HepG2 (cell line): ENCODE measurements around the gene CACNA1G. TPM values are rescaled to one million over a fixed set of nuclear protein-coding genes. Genes with fewer than 3 reads are reported as not detected.

Source experiments
- EEA1 ChIP-seq: sonication (generic); formaldehyde crosslinking; IDR thresholded peaks from 2 replicates; pipeline ENCODE4 v1.5.1; 2020; ENCODE audit warnings: mild to moderate bottlenecking, missing genetic modification reagents, borderline replicate concordance
- ELF3 ChIP-seq: IDR thresholded peaks from 2 replicates; pipeline ENCODE4 v1.6.1; 2016; ENCODE audit warnings: missing genetic modification reagents, missing compliant biosample characterization
- FOXA1 ChIP-seq, 2 experiments: fragments of 450-650 bp in 1 of 2; sonication (generic) in 1 of 2; formaldehyde crosslinking in 1 of 2; IDR thresholded peaks; 2 replicates each; pipeline versions ENCODE4 v1.4.0 to v1.6.1; 2016 to 2020; ENCODE audit warnings: missing genetic modification reagents in 1 of 2
- GATAD2A ChIP-seq: IDR thresholded peaks from 2 replicates; pipeline ENCODE4 v1.6.1; 2016
- HES4 ChIP-seq: sonication (generic); formaldehyde crosslinking; IDR thresholded peaks from 2 replicates; pipeline ENCODE4 v1.9.0; 2021; ENCODE audit warnings: mild to moderate bottlenecking, missing genetic modification reagents, borderline replicate concordance
- HMG20A ChIP-seq: IDR thresholded peaks from 2 replicates; pipeline ENCODE4 v1.6.1; 2016; ENCODE audit warnings: borderline replicate concordance
- JUN ChIP-seq: sonication (generic); formaldehyde crosslinking; IDR thresholded peaks from 2 replicates; pipeline ENCODE4 v1.4.0; 2020; ENCODE audit warnings: mild to moderate bottlenecking, missing genetic modification reagents
- LCORL ChIP-seq, 2 experiments: fragments of 450-650 bp in 1 of 2; sonication (generic) in 1 of 2; formaldehyde crosslinking in 1 of 2; IDR thresholded peaks; 2 replicates each; pipeline versions ENCODE4 v1.5.0 to v1.6.1; 2017 to 2020; ENCODE audit warnings: antibody characterized with exemption in 1 of 2, missing genetic modification reagents in 1 of 2
- RAD51 ChIP-seq: fragments of 450-650 bp; IDR thresholded peaks from 2 replicates; pipeline ENCODE4 v1.6.1; 2016; ENCODE audit warnings: borderline replicate concordance
- RARG ChIP-seq: sonication (generic); formaldehyde crosslinking; IDR thresholded peaks from 2 replicates; pipeline ENCODE4 v1.4.0; 2020; ENCODE audit warnings: low read depth, mild to moderate bottlenecking, missing genetic modification reagents
- SNAI1 ChIP-seq: sonication (generic); formaldehyde crosslinking; IDR thresholded peaks from 2 replicates; pipeline ENCODE4 v1.5.0; 2020; ENCODE audit warnings: mild to moderate bottlenecking, missing genetic modification reagents, borderline replicate concordance
- SNRNP70 ChIP-seq: fragments of 200-400 bp; formaldehyde crosslinking; IDR thresholded peaks from 2 replicates; pipeline ENCODE4 v1.6.1; 2017; ENCODE audit warnings: mild to moderate bottlenecking, low read depth, low read length, moderate library complexity
- SP2 ChIP-seq: sonication (generic); formaldehyde crosslinking; IDR thresholded peaks from 2 replicates; pipeline ENCODE4 v1.5.1; 2020; ENCODE audit warnings: mild to moderate bottlenecking, missing genetic modification reagents
- ZBTB38 ChIP-seq: sonication (generic); formaldehyde crosslinking; IDR thresholded peaks from 2 replicates; pipeline ENCODE4 v1.5.1; 2020; ENCODE audit warnings: mild to moderate bottlenecking, missing genetic modification reagents
- ZFX ChIP-seq: sonication (generic); formaldehyde crosslinking; IDR thresholded peaks from 2 replicates; pipeline ENCODE4 v1.4.0; 2020; ENCODE audit warnings: mild to moderate bottlenecking, low read depth, missing genetic modification reagents, moderate library complexity
- ZNF501 ChIP-seq: sonication (generic); formaldehyde crosslinking; IDR thresholded peaks from 2 replicates; pipeline ENCODE4 v1.5.1; 2020; ENCODE audit warnings: mild to moderate bottlenecking, moderate library complexity, missing genetic modification reagents
- polyA plus RNA-seq, 8 experiments: library from polyadenylated mRNA; depleted of rRNA in 3 of 8; stranded (reverse) in 7 of 8; unstranded in 1 of 8; fragments of >200 nt; fragmentation: Illumina TruSeq in 4 of 8; extraction: Trizol in 4 of 8; gene quantifications; 2 replicates each; pipeline versions ENCODE4 v1.2.1 to v1.2.3, GENCODE V29; 2011 to 2016; ENCODE audit warnings: low read depth in 4 of 8, missing spikeins in 1 of 8, mixed read lengths in 1 of 8; ENCODE audit not compliant: insufficient read depth in 1 of 8
- total RNA-seq, 5 experiments: library from RNA; depleted of rRNA; stranded (reverse); fragments of >200 nt; fragmentation: Illumina TruSeq; extraction: Trizol; gene quantifications; 2 replicates each; pipeline ENCODE4 v1.2.3, GENCODE V29; 2016; ENCODE audit warnings: low read depth in 1 of 5
- TF ChIP-seq, protein P1 (sequence below): sonication (generic); formaldehyde crosslinking; conservative IDR thresholded peaks from 2 replicates; pipeline ENCODE4 v1.4.0; 2020; ENCODE audit warnings: missing genetic modification reagents
- TF ChIP-seq, protein P2 (sequence below): sonication (generic); formaldehyde crosslinking; IDR thresholded peaks from 2 replicates; pipeline ENCODE4 v1.4.0; 2020; ENCODE audit warnings: missing genetic modification reagents, borderline replicate concordance
- TF ChIP-seq, protein P3 (sequence below): sonication (generic); formaldehyde crosslinking; IDR thresholded peaks from 2 replicates; pipeline ENCODE4 v1.4.0; 2020; ENCODE audit warnings: missing genetic modification reagents, borderline replicate concordance
- TF ChIP-seq, protein P4 (sequence below): sonication (generic); formaldehyde crosslinking; IDR thresholded peaks from 2 replicates; pipeline ENCODE4 v1.5.1; 2020; ENCODE audit warnings: mild to moderate bottlenecking, missing genetic modification reagents, moderate library complexity

Gene CACNA1G
- total and polyA plus RNA-seq, 2 of the 13 experiments (the other 11 are each of a cell fraction or from before 2014, with no cell fraction given), result 0.02 TPM; not detected in 1

DNA sequence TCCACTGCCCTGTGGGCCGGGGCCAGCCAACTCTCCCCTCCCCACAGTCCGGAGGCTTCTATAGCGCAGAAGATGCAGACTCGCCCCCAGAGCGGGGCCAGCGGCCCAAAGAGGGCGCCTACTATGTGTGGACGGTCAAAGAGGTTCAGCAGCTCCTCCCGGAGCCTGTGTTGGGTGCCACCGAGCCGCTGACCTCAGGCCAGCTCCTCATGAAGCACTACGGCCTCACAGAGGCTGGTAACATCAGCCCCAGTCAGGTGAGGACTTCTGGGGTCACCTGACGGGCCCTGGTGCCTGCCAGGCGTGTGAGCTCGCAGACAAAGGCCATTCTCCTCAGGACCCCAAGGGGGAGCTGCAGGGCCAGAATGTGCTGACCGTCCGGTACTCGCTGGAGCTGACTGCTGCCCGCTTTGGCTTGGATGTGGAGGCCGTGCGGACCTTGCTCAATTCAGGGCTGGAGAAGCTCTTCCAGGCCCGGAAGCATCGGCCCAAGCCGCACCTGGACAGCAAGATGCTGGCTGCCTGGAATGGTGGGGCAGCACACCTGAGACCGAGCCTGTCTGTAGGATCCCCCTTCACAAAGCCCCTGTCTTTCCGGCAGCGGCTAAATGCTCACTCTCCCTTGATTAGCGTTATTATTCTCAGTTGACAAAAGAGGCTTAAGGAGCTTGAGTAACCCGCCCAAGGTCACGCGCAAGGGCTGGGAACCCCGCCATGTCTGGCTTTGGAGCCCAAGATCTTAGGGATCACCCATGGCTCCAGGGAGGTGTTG, 9.7 kb upstream of the CACNA1G start (continued):
- TF ChIP-seq, protein P1, sequence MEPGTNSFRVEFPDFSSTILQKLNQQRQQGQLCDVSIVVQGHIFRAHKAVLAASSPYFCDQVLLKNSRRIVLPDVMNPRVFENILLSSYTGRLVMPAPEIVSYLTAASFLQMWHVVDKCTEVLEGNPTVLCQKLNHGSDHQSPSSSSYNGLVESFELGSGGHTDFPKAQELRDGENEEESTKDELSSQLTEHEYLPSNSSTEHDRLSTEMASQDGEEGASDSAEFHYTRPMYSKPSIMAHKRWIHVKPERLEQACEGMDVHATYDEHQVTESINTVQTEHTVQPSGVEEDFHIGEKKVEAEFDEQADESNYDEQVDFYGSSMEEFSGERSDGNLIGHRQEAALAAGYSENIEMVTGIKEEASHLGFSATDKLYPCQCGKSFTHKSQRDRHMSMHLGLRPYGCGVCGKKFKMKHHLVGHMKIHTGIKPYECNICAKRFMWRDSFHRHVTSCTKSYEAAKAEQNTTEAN (CRISPR knock-in tag), result no peak
- TF ChIP-seq HMG20A (CRISPR knock-in tag) (no peak), GATAD2A (CRISPR knock-in tag) (peak; percentile 40; the same call in 1 of the 2 replicates), EEA1 (CRISPR knock-in tag) (peak; percentile 64; the same call in 1 of the 2 replicates), HES4 (CRISPR knock-in tag) (peak; percentile 65; the same call in 1 of the 2 replicates), ZBTB38 (CRISPR knock-in tag) (peak; percentile 100), ELF3 (peak; percentile 53; the same call in 1 of the 2 replicates), JUN (CRISPR knock-in tag) (no peak), ZFX (CRISPR knock-in tag) (peak; percentile 55; the same call in 1 of the 2 replicates), SNAI1 (no peak), ZNF501 (CRISPR knock-in tag) (peak; percentile 62; the same call in 1 of the 2 replicates), RAD51 (peak; percentile 65), LCORL (IDR thresholded peaks at IDR 0.05) (no peak), LCORL (CRISPR knock-in tag; IDR thresholded peaks at IDR 0.05) (peak; percentile 57; the same call in 1 of the 2 replicates), FOXA1 (IDR thresholded peaks at IDR 0.05) (no peak), FOXA1 (CRISPR knock-in tag; IDR thresholded peaks at IDR 0.05) (0 out of 2 replicates have a peak, but pooled peaks have one; percentile 8), RARG (CRISPR knock-in tag) (no peak), SNRNP70 (no peak), SP2 (no peak)
- TF ChIP-seq, protein P2, sequence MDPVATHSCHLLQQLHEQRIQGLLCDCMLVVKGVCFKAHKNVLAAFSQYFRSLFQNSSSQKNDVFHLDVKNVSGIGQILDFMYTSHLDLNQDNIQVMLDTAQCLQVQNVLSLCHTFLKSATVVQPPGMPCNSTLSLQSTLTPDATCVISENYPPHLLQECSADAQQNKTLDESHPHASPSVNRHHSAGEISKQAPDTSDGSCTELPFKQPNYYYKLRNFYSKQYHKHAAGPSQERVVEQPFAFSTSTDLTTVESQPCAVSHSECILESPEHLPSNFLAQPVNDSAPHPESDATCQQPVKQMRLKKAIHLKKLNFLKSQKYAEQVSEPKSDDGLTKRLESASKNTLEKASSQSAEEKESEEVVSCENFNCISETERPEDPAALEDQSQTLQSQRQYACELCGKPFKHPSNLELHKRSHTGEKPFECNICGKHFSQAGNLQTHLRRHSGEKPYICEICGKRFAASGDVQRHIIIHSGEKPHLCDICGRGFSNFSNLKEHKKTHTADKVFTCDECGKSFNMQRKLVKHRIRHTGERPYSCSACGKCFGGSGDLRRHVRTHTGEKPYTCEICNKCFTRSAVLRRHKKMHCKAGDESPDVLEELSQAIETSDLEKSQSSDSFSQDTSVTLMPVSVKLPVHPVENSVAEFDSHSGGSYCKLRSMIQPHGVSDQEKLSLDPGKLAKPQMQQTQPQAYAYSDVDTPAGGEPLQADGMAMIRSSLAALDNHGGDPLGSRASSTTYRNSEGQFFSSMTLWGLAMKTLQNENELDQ (CRISPR knock-in tag), result no peak; the same call in 1 of the 2 replicates
- TF ChIP-seq, protein P3, sequence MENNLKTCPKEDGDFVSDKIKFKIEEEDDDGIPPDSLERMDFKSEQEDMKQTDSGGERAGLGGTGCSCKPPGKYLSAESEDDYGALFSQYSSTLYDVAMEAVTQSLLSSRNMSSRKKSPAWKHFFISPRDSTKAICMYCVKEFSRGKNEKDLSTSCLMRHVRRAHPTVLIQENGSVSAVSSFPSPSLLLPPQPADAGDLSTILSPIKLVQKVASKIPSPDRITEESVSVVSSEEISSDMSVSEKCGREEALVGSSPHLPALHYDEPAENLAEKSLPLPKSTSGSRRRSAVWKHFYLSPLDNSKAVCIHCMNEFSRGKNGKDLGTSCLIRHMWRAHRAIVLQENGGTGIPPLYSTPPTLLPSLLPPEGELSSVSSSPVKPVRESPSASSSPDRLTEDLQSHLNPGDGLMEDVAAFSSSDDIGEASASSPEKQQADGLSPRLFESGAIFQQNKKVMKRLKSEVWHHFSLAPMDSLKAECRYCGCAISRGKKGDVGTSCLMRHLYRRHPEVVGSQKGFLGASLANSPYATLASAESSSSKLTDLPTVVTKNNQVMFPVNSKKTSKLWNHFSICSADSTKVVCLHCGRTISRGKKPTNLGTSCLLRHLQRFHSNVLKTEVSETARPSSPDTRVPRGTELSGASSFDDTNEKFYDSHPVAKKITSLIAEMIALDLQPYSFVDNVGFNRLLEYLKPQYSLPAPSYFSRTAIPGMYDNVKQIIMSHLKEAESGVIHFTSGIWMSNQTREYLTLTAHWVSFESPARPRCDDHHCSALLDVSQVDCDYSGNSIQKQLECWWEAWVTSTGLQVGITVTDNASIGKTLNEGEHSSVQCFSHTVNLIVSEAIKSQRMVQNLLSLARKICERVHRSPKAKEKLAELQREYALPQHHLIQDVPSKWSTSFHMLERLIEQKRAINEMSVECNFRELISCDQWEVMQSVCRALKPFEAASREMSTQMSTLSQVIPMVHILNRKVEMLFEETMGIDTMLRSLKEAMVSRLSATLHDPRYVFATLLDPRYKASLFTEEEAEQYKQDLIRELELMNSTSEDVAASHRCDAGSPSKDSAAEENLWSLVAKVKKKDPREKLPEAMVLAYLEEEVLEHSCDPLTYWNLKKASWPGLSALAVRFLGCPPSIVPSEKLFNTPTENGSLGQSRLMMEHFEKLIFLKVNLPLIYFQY, result 0 out of 2 replicates have a peak, but pooled peaks have one; percentile 69
- TF ChIP-seq, protein P4, sequence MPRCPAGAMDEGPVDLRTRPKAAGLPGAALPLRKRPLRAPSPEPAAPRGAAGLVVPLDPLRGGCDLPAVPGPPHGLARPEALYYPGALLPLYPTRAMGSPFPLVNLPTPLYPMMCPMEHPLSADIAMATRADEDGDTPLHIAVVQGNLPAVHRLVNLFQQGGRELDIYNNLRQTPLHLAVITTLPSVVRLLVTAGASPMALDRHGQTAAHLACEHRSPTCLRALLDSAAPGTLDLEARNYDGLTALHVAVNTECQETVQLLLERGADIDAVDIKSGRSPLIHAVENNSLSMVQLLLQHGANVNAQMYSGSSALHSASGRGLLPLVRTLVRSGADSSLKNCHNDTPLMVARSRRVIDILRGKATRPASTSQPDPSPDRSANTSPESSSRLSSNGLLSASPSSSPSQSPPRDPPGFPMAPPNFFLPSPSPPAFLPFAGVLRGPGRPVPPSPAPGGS (CRISPR knock-in tag), result 0 out of 2 replicates have a peak, but pooled peaks have one; percentile 63
